WERI-Rb-1 (cell line): ENCODE results near the gene BAHD1.

Experiments used
- DNase-seq: peaks from one replicate; pipeline ENCODE4 v3.0.0-alpha.2; 2020
- H3K27ac ChIP-seq: fragments of 250-450 bp; sonication (Bioruptor Pico); 2 replicates; pipeline ENCODE4 v1.5.1; 2020; ENCODE audit warnings: mild to moderate bottlenecking, moderate library complexity
- H3K27me3 ChIP-seq: fragments of 250-450 bp; sonication (Bioruptor Pico); 2 replicates; pipeline ENCODE4 v1.5.1; 2021; ENCODE audit warnings: mild to moderate bottlenecking, low read depth, moderate library complexity; ENCODE audit not compliant: insufficient read depth, severe bottlenecking
- H3K36me3 ChIP-seq: fragments of 250-450 bp; sonication (Bioruptor Pico); 2 replicates; pipeline ENCODE4 v1.5.1; 2020; ENCODE audit warnings: mild to moderate bottlenecking, moderate library complexity
- H3K4me3 ChIP-seq: 2 replicates; pipeline ENCODE4 v1.5.1; 2011; ENCODE audit warnings: low read depth, mild to moderate bottlenecking, control low read depth, low read length
- H3K9me3 ChIP-seq: fragments of 250-450 bp; sonication (Bioruptor Pico); 2 replicates; pipeline ENCODE4 v1.5.1; 2021; ENCODE audit warnings: mild to moderate bottlenecking, moderate library complexity; ENCODE audit not compliant: severe bottlenecking
- CTCF ChIP-seq: IDR thresholded peaks from 2 replicates; pipeline ENCODE4 v1.5.1; 2011; ENCODE audit warnings: low read depth, mild to moderate bottlenecking, control low read depth, inconsistent platforms, low read length

Gene BAHD1

GRCh38 chr15:40474581-40474980 is 33.8 kb downstream of the BAHD1 start:
- no peak for DNase-seq
- Histone ChIP-seq H3K9me3 (no peaks in the 10 kb centered on the region), H3K27me3 (no peaks in the 10 kb centered on the region), H3K27ac (no peak overlapping the region), H3K36me3 (no peaks in the 10 kb centered on the region), H3K4me3 (no peak overlapping the region)
- TF ChIP-seq CTCF: no peak

- H3K36me3 ChIP-seq: no peaks in the 10 kb centered on the region
- H3K27me3 ChIP-seq: no peaks in the 10 kb centered on the region
- H3K4me3 ChIP-seq: no peak overlapping the region
- H3K27ac ChIP-seq: no peak overlapping the region
- no peak for DNase-seq
- no peak for TF ChIP-seq CTCF
- H3K9me3 ChIP-seq: no peaks in the 10 kb centered on the region
Observed at GRCh38 chr15:40477642-40478327, 37.0 kb downstream of the BAHD1 start.

- no peaks in the 10 kb centered on the region for H3K9me3 ChIP-seq
- TF ChIP-seq CTCF: no peak
- no peak for DNase-seq
- H3K27me3 ChIP-seq: no peaks in the 10 kb centered on the region
- no peaks in the 10 kb centered on the region for H3K36me3 ChIP-seq
- H3K4me3 ChIP-seq: no peak overlapping the region
- H3K27ac ChIP-seq: no peak overlapping the region
Observed at GRCh38 chr15:40479024-40479423, 38.3 kb downstream of the BAHD1 start.

GRCh38 chr15:40481341-40482074 is 40.8 kb downstream of the BAHD1 start:
- TF ChIP-seq CTCF: no peak
- no peak for DNase-seq
- H3K36me3 ChIP-seq: no peaks in the 10 kb centered on the region
- H3K27me3 ChIP-seq: no peaks in the 10 kb centered on the region
- H3K27ac ChIP-seq: no peak overlapping the region
- H3K4me3 ChIP-seq: no peak overlapping the region
- H3K9me3 ChIP-seq: no peaks in the 10 kb centered on the region

GRCh38 chr15:40483919-40484318 is 43.2 kb downstream of the BAHD1 start:
- Histone ChIP-seq H3K27ac (no peak overlapping the region), H3K36me3 (no peaks in the 10 kb centered on the region), H3K9me3 (no peaks in the 10 kb centered on the region), H3K4me3 (no peak overlapping the region), H3K27me3 (no peaks in the 10 kb centered on the region)
- DNase-seq: no peak
- no peak for TF ChIP-seq CTCF
